Body of pancreas (tissue), 4 donors: ENCODE results near the gene BACH1. TPM values are rescaled to one million over a fixed set of nuclear protein-coding genes. Genes with fewer than 3 reads are reported as not detected.

Experiments used
- ATAC-seq: fragments of 150-250 bp; one replicate; pipeline ENCODE4 v1.9.1; 2016
- DNase-seq, 4 donors: peaks; one replicate each; pipeline ENCODE4 v3.0.0-alpha.2; 2019
- H3K27ac ChIP-seq, 4 donors: fragments of 200-600 bp; sonication (generic); 1 replicate in 3 of 4; 2 replicates in 1 of 4; pipeline versions ENCODE4 v1.5.1 to v1.6.1; 2016 to 2019; ENCODE audit warnings: mild to moderate bottlenecking in 1 of 4, mixed read lengths in 1 of 4, moderate library complexity in 1 of 4
- H3K27me3 ChIP-seq, 2 donors: fragments of 200-600 bp; sonication (generic); one replicate each; pipeline ENCODE4 v1.6.0; 2016; ENCODE audit warnings: mild to moderate bottlenecking in 1 of 2
- H3K36me3 ChIP-seq, 2 donors: fragments of 200-600 bp; sonication (generic); replicated peaks in 1 of 2; 2 replicates each; pipeline ENCODE4 v1.5.1; 2016; ENCODE audit warnings: low read depth in 2 of 2; ENCODE audit not compliant: insufficient read depth in 1 of 2
- H3K4me1 ChIP-seq: fragments of 200-600 bp; sonication (generic); one replicate; pipeline ENCODE4 v1.6.0; 2016
- H3K4me3 ChIP-seq, 2 donors: fragments of 200-600 bp; sonication (generic); 1 replicate in 1 of 2; 2 replicates in 1 of 2; pipeline ENCODE4 v1.5.1; 2016 to 2019
- H3K9me3 ChIP-seq, 3 donors: fragments of 200-600 bp; sonication (generic); 1 replicate in 2 of 3; 2 replicates in 1 of 3; pipeline ENCODE4 v1.5.1; 2016
- POLR2A ChIP-seq, 3 donors: fragments of 450-650 bp; IDR thresholded peaks; one replicate each; pipeline ENCODE4 v1.6.1; 2016; ENCODE audit warnings: antibody characterized with exemption in 3 of 3, mild to moderate bottlenecking in 2 of 3
- WGBS, 2 donors: methylation state at CpG; one replicate each; pipeline ENCODE4 v1.1.5; 2017; 5-methylcytosine and 5-hydroxymethylcytosine counted together
- intact Hi-C: fragments of 100-400 bp; cut with DNase I; formaldehyde crosslinking; loops from one replicate; pipeline ENCODE4 v1.15.1; 2023
- total RNA-seq, 2 donors: library from RNA; depleted of rRNA; stranded (reverse); fragments of >200 nt; gene quantifications; one replicate each; pipeline ENCODE4 v1.1.0, GENCODE V29; 2016
- TF ChIP-seq, protein P1 (sequence below), 7 experiments: fragments of 450-650 bp in 4 of 7; fragments of 200-600 bp in 3 of 7; sonication (generic) in 3 of 7; IDR thresholded peaks; one replicate each; pipeline ENCODE4 v1.5.1; 2016 to 2019; ENCODE audit warnings: antibody characterized with exemption in 7 of 7

BACH1 gene
- total RNA-seq, 2 donors from 2014 or later = 28.5 to 29.7 TPM

DNA sequence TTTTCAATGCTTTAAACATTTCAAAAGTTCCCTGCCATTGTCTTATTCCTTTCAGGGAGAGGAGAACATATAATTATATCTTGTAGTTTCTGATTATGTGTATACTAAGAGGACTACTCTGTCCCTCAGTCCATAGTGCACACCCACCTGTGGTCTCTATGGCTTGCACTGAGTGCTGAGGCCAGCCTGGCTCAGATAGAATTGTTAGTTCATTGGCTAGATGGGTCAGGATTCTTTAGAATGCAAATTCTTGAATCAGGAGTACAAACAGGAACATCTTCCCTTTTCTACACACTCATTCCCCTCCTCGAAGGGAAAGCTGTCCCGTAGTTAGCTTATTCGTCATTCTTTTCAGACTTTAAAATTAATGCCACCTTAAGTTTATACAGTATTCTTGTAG lies 8.2 kb downstream of the BACH1 start:
- H3K9me3 ChIP-seq = no peaks in the 10 kb centered on the region
- H3K4me3 ChIP-seq = no peak overlapping the region
- peaks cover 61% of the 10 kb centered on the region for H3K4me1 ChIP-seq
- intact Hi-C loops = no loop called here
- DNase-seq (no peak), ATAC-seq (no peak)
- 50 to 61% methylated on average over 3 of the region's 3 CpGs for WGBS, 2 donors
- H3K36me3 ChIP-seq = no peaks in the 10 kb centered on the region
- TF ChIP-seq POLR2A (IDR thresholded peaks at IDR 0.05) = no peak
- TF ChIP-seq, protein P1, sequence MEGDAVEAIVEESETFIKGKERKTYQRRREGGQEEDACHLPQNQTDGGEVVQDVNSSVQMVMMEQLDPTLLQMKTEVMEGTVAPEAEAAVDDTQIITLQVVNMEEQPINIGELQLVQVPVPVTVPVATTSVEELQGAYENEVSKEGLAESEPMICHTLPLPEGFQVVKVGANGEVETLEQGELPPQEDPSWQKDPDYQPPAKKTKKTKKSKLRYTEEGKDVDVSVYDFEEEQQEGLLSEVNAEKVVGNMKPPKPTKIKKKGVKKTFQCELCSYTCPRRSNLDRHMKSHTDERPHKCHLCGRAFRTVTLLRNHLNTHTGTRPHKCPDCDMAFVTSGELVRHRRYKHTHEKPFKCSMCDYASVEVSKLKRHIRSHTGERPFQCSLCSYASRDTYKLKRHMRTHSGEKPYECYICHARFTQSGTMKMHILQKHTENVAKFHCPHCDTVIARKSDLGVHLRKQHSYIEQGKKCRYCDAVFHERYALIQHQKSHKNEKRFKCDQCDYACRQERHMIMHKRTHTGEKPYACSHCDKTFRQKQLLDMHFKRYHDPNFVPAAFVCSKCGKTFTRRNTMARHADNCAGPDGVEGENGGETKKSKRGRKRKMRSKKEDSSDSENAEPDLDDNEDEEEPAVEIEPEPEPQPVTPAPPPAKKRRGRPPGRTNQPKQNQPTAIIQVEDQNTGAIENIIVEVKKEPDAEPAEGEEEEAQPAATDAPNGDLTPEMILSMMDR (IDR thresholded peaks at IDR 0.05) = no peak
- no peak overlapping the region for H3K27ac ChIP-seq
- H3K27me3 ChIP-seq = no peaks in the 10 kb centered on the region

DNA sequence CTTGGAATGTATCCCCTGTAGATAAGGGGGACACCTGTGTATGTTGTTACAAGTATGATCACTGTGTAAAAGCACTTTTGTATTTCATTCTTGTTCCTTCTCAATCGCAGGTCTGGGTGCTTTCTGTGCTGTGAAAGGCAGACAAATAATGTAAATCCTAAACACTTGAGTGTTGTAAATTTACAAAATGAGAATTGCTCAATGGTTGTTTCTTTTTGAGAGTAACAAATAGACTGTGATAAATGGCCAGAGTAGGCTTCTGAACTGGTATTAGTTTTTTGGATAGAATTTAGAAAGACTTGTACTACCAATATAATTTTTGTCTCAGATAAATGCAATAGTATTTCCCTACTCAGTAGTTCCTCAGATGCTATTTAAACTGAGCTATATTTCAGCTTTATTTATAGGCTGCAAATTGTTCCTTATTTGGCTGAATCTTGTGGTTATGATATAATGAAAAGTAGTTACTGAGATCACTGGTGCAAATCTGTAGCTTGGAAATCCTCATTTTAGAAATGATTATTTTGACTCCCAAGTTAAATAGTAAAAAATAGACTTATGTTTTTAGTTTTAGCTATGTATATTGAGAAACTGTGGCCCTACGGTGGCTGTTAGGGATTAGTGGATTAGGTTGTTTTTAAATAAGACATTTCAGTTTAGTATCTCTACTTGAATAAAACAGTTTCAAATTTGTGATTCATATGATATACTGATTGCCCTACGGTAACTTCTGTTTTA lies 9.2 kb downstream of the BACH1 start:
- TF ChIP-seq, protein P1 (IDR thresholded peaks at IDR 0.05) = no peak
- TF ChIP-seq POLR2A (IDR thresholded peaks at IDR 0.05) = no peak
- H3K36me3 ChIP-seq = no peaks in the 10 kb centered on the region
- intact Hi-C loops = no loop called here
- H3K4me1 ChIP-seq = peaks cover 52% of the 10 kb centered on the region
- no peaks in the 10 kb centered on the region for H3K27me3 ChIP-seq
- 60 to 62% methylated on average over 3 of the region's 3 CpGs for WGBS, 2 donors
- no peak overlapping the region for H3K27ac ChIP-seq
- ATAC-seq = no peak
- H3K4me3 ChIP-seq = no peak overlapping the region
- no peak for DNase-seq
- H3K9me3 ChIP-seq = no peaks in the 10 kb centered on the region

DNA sequence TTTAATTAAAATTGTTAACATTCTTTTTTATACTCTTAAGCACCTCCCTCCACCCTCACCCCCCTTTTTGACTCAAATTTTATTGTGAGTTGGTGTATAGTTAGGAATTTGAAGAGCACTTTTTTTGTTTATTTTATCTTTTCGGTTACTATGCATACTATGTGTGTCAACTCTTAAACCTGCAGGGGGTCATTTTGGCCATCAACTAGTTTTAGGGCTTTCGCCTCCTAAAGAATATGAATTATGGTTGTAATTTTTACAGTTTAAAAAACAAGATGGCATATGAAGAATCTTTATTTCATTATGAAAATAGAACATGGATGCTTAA lies 9.7 kb downstream of the BACH1 start:
- H3K27me3 ChIP-seq = no peaks in the 10 kb centered on the region
- intact Hi-C loops = no loop called here
- peaks cover 49% of the 10 kb centered on the region for H3K4me1 ChIP-seq
- no peaks in the 10 kb centered on the region for H3K36me3 ChIP-seq
- no peaks in the 10 kb centered on the region for H3K9me3 ChIP-seq
- H3K4me3 ChIP-seq = no peak overlapping the region
- no peak overlapping the region for H3K27ac ChIP-seq
- ATAC-seq (no peak), DNase-seq (no peak)
- TF ChIP-seq POLR2A (IDR thresholded peaks at IDR 0.05) = no peak
- TF ChIP-seq, protein P1 (IDR thresholded peaks at IDR 0.05) = no peak
- WGBS, 2 donors = 93 to 94% methylated on average over 2 of the region's 2 CpGs

DNA sequence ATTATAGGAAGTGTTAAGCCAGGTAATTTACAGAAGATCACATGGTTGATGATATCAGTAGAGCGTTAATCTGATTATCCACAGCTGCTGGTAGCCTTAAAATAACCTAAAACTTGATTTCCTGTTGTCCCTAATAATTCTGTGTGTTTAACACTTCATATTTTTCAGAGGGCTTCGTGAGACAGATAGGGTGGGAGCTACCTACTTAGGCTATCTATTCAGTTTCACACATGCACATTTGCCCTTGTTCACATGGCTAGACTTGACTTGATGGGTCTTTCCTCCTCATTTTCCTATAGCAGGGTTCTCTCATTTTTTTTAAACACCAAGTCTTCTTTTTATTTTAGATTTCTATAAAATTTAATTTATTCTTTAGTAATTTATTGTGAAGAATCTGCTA lies 11.0 kb downstream of the BACH1 start:
- peaks cover 49% of the 10 kb centered on the region for H3K4me1 ChIP-seq
- intact Hi-C loops = no loop called here
- 76 to 81% methylated on average over 2 of the region's 2 CpGs for WGBS, 2 donors
- H3K36me3 ChIP-seq = no peaks in the 10 kb centered on the region
- ATAC-seq = no peak
- DNase-seq = no peak
- no peak overlapping the region for H3K4me3 ChIP-seq
- H3K27ac ChIP-seq = no peak overlapping the region
- TF ChIP-seq POLR2A (IDR thresholded peaks at IDR 0.05) = no peak
- TF ChIP-seq, protein P1 (IDR thresholded peaks at IDR 0.05) = no peak
- no peaks in the 10 kb centered on the region for H3K9me3 ChIP-seq
- no peaks in the 10 kb centered on the region for H3K27me3 ChIP-seq

DNA sequence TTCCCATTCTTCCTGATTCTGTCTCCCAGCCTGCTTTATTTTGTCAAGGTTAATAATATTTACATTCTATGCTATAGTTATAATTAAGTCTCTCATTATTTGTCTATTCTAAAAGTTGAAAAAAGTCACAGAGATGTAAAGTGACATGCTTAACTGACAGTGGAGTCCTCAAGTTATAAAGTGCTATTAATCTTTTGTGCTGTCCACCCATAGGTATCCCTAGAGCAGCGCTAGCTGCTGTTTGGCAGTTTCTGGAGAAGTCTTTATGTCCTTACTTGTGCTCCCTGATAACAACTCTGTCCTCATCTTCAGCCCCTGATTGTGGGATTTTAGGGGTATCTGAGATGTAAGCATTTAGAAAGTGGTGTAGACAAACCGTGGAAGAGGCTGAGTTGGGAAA lies 13.1 kb downstream of the BACH1 start:
- intact Hi-C loops = no loop called here
- ATAC-seq (no peak), DNase-seq (no peak)
- 91 to 93% methylated on average over 2 of the region's 2 CpGs for WGBS, 2 donors
- Histone ChIP-seq H3K4me1 (peaks cover 48% of the 10 kb centered on the region), H3K4me3 (no peak overlapping the region), H3K27me3 (no peaks in the 10 kb centered on the region), H3K9me3 (no peaks in the 10 kb centered on the region), H3K27ac (no peak overlapping the region), H3K36me3 (no peaks in the 10 kb centered on the region)
- TF ChIP-seq, protein P1 (IDR thresholded peaks at IDR 0.05) = no peak
- TF ChIP-seq POLR2A (IDR thresholded peaks at IDR 0.05) = no peak
